Stimulated activated CD4-positive, alpha-beta T cell treated with anti-CD3 and anti-CD28 coated beads, Interleukin-2, amount 100 ng/mL, for 48 hours (primary cell): Measurements from ENCODE around the gene TOR4A.
"Not testable (repeated sequence)": the region's sequence is repeated elsewhere in the genome, so short reads cannot be mapped to it uniquely, and the experiment has no call there.

Experiments
- DNase-seq, 2 donors: peaks; one replicate each; pipeline ENCODE4 v3.0.0-alpha.2; 2020

TOR4A gene

DNA sequence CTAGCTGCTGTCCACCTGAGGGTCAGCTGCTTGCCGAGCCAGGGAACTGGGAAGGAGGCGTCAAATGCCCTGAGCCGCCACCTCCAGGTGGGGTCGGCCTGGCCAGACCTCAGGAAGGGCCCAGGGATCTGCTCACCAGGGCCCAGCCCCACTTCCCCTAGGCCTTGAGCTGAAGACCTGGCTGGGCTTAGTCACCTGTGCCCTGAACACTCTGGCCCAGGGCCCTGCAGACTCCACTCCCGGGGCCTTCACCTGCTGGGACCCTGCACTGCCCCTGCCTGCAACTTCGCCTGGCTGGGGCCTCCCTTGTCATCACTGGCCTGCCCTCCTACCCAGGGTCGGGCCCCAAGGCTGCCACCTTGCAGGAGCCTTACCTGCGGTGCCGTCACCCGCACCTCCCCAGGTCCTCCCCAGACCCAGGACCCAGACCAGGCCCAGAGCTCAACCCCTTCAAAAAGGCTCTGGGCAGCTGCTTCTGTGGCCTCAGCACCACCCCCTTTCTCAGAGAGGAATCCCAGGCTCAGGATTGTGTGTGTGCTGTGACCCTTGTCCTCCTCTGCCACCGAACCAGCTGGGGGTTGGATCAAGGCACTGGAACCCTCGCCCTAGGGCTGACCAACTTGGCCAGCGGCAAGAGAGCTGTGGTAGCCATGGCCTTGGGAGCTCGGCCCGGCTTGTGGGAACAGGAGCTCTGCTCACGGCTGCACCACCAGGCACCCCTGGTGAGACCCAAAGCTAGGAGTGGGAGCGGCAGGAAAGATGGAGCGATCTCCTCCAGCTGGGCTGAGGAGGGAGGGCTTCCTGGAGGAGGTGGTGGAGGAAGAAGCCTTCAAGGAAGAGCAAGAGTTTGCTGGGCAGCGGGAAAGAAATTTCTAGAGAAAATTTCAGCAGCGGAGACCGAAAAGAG lies 23.6 kb upstream of the TOR4A start:
- no peak for DNase-seq

- peak; percentile 97 to 99 for DNase-seq
Observed at GRCh38 chr9:137254624-137255447, 22.7 kb upstream of the TOR4A start, which contains the start of gene NELFB. NELFB (plus strand) TSS chr9:137255327.

- DNase-seq: no peak
Observed at GRCh38 chr9:137255448-137256114, 21.9 kb upstream of the TOR4A start.

GRCh38 chr9:137256362-137256761 lies 21.2 kb upstream of the TOR4A start:
- DNase-seq: no peak

GRCh38 chr9:137256856-137257255 lies 20.7 kb upstream of the TOR4A start:
- no peak for DNase-seq

DNA sequence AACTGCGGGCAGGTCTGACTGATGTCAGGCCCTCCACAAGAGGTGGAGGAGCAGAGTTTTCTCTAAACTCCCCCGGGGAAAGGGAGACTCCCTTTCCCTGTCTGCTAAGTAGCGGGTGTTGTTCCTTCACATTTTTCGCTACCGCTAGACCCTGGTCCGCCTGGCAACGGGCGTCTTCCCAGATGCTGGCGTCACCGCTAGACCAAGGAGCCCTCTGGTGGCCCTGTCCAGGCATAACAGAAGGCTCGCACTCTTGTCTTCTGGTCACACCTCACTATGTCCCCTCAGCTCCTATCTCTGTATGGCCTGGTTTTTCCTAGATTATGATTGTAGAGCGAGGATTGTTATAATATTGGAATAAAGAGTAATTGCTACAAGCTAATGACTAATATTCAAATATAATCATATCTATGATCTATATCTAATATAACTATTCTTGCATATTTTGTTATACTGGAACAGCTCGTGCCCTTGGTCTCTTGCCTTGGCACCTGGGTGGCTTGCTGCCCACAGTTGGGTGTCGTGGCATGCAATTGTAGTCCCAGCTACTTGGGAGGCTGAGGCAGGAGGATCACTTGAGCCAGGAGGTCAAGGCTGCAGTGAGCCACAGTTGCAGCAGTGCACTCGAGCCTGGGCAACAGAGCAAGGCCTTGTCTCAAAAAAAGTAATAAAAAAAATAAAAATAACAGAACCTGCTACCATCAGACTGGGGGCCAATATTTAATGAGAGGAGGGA lies 15.2 kb upstream of the TOR4A start:
- not testable (repeated sequence) for DNase-seq

DNA sequence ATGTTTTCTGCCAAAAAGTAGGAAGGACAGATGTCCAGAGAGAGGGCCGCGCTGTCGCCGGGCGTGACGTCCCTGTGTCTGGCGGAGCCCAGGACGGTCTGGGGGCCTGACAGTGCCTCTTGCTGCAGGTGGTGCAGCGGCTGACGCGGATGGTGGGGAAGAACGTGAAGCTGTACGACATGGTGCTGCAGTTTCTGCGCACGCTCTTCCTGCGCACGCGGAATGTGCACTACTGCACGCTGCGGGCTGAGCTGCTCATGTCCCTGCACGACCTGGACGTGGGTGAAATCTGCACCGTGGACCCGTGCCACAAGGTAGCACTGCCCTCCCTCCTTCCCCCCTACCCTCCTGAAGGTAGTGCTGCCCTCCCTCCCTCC lies 14.6 kb upstream of the TOR4A start:
- no peak for DNase-seq

DNA sequence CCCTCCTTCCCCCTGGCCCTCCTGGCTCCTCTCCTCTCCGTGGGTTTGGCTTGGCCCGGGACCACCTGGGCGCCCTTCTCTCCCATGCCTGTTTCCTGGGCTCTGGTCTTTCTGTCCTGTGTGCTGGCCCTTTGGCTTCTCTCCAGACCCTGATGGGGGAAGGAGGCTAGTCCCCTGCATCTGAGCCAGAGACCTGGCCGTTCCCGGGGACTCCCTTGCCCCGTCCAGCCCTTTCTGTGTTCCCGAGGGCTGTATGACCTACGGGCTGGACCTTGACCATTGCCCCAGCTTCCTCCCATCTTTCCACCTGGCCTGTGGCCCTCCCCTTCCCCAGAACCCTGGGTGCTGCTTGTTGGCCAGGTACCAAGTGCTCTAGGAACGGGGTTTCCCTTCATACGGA lies 14.0 kb upstream of the TOR4A start:
- no peak for DNase-seq

DNA sequence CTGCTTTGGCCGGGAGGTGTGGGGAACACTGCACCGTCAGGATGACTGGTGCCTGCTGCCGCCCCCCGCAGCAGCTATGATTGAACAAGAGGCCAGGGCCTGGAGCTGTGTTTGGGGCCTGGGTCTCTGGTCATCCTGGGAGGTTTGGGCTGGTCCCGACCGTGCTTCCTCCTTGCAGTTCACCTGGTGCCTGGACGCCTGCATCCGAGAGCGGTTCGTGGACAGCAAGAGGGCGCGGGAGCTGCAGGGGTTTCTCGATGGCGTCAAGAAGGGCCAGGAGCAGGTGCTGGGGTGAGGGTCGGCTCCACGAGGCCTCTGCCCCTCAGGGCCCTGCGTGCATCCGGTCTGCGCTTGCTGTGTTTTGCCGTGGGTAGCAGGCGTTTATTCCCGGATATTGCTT lies 13.5 kb upstream of the TOR4A start:
- no peak for DNase-seq

DNA sequence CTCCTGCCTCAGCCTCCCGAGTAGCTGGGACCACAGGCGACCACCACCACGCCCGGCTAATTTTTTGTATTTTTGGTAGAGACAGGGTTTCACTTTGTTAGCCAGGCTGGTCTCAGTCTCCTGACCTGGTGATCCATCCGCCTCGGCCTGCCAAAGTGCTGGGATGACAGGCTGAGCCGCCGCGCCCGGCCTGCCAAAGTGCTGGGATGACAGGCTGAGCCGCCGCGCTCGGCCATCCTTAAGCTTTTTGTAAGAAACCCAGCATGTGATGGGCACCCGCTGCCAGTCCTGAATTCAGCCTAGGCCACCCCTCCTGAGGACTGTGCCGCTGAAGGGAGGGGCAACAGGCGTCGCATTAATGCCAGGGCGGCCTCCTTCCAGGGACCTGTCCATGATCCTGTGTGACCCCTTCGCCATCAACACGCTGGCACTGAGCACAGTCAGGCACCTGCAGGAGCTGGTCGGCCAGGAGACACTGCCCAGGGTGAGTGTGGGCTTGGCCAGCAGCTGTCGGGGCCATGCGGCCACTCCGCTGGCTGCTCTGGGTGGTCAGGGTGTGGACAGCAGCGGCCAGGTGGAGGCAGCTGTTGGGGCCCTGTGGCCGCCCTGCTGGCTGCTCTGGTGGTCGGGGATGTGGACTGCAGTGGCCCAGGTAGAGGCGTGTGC lies 11.9 kb upstream of the TOR4A start:
- DNase-seq: no peak

DNA sequence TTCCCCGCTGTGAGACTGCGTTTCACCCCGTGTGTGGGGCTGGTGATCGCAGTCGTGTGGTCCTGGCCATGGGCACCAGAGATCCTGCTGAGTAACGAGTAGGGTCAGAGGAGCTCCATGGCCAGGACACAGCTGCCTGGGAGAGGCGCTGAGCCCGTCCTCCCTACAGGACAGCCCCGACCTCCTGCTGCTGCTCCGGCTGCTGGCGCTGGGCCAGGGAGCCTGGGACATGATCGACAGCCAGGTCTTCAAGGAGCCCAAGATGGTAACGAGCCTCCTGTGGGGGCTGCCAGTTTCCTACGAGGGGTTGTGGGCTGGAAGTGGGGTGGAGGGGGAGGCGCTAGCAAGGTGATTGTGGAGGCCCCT lies 11.4 kb upstream of the TOR4A start:
- no peak for DNase-seq

DNA sequence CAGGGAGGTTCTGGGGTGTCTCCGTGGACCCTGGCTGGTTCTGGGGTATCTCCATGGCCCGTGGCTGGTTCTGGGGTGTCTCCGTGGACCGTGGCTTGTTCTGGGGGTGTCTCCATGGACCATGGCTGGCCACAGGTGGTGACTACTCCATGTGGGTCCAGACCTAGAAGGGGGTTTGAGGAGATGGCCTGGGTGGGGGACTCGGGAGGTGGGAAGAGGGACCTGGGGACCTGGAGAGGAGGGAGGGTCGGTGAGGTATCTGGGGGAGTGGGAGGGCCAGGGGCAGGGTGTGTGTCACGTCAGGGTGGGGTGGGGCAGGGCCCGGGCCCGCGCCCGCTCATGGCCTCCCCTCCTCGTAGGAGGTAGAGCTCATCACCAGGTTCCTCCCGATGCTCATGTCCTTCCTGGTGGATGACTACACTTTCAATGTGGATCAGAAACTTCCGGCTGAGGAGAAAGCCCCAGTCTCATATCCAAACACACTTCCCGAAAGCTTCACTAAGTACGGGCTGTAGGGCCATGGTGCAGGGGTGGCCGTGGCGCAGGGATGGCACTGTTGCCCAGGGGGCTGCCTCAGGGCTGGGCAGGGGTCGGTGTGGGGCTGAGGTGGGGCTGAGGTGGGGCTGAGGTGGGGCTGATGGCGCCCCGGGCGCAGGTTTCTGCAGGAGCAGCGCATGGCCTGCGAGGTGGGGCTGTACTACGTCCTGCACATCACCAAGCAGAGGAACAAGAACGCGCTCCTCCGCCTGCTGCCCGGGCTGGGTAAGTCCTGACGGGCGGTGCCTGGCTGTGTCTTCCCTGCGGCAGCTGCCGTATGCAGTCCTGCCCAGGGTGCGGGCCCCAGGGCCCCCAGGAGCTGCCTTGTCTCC lies 10.7 kb upstream of the TOR4A start:
- DNase-seq: no peak

DNA sequence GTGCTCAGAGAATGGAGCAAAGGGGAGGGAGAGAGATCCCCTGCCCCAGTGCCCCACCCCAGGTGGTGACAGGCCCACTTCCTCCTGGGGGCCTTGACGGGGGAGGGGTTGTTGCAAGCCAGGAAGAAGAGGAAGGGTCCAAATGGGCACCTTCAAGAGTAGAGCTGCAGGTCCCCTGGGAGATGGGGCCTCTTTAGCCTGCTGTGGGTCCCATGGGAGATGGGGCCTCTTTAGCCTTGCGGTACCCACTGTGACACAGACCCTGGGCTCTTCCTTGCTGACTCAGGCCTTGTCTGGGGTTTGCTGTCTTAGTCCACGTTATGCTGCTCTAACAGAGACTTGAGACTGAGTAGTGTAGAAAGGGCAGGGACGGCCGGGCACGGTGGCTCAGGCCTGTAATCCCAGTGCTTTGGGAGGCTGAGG lies 9.6 kb upstream of the TOR4A start:
- DNase-seq: no peak

GRCh38 chr9:137268538-137269201 lies 8.9 kb upstream of the TOR4A start:
- DNase-seq: no peak

GRCh38 chr9:137269231-137269772 lies 8.2 kb upstream of the TOR4A start:
- DNase-seq: no peak

DNA sequence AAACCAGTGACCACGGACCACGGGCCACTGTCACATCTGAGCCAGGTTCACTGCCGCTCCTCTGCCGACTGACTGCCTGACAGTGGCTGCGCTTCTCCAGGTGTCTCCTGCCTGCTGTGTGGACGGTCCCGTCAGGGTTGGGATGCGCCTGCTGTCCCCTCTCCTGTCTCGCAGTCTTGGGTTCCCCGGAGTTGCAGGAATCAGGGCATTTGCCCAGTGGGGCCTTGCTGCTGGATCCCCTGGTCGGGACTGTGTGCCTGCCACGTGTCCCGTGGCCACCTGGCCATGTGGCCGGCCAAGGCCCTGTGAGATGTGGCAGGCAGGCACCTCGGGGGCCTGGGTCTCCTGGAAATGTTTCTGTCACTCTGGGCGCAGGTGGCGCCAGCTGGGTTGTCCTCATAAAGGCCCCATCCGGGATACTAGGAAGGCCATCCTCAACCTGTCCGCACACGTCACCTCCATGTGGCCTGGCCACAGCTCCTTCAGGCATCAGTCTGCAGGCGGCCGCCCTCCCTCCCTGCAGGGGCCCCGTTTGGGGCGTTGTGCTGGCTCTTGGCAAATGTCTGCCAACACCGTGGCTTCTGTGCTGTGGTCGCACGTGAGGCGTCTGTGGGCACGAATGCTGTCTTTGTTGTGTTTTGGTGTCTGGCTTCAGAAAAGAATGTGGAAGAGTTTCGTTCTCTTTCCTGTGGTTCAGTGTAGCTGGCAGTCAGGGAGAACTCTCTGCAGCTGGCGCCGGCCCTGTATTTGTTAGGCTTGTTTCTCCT lies 6.4 kb upstream of the TOR4A start:
- DNase-seq: no peak

DNA sequence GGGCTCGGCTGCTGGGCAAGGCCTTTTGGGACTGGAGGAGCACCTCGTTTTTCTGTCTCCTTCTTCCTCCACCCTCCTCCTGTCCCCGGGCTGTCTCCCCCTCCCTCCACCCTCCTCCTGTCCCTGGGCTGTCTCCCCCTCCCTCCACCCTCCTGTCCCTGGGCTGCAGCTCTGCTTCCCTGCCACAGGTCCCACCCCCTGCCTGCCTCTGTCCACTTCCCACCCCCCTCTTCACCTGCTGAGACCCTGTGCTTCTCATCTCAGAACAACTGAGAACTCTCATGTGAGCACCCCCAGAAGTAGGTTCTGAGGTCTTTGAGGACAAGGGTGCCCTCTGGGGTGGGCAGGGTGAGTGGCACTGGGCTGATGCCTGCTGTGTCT lies 5.8 kb upstream of the TOR4A start:
- no peak for DNase-seq

- no peak for DNase-seq
Observed at GRCh38 chr9:137272241-137273094, 5.1 kb upstream of the TOR4A start.

- no peak for DNase-seq
Observed at GRCh38 chr9:137273095-137273490, 4.4 kb upstream of the TOR4A start.
